Keratinocyte (primary cell): ENCODE results near the gene PLEKHA6.

Source experiments
- EZH2 ChIP-seq: IDR thresholded peaks from one replicate; pipeline ENCODE4 v1.6.1; 2012; ENCODE audit warnings: inconsistent platforms, mild to moderate bottlenecking, low read length, moderate library complexity
- TF ChIP-seq, protein P1 (sequence below), 3 experiments: IDR thresholded peaks in 1 of 3; conservative IDR thresholded peaks in 1 of 3; optimal IDR thresholded peaks in 1 of 3; 2 replicates in 2 of 3; 3 replicates in 1 of 3; pipeline versions ENCODE3 to v1.5.1; 2011; ENCODE audit warnings: low read length in 3 of 3, mild to moderate bottlenecking in 3 of 3, moderate library complexity in 2 of 3, control low read depth in 1 of 3, inconsistent platforms in 1 of 3; ENCODE audit not compliant: insufficient read depth in 2 of 3; ENCODE audit errors: extremely low read depth in 1 of 3

DNA sequence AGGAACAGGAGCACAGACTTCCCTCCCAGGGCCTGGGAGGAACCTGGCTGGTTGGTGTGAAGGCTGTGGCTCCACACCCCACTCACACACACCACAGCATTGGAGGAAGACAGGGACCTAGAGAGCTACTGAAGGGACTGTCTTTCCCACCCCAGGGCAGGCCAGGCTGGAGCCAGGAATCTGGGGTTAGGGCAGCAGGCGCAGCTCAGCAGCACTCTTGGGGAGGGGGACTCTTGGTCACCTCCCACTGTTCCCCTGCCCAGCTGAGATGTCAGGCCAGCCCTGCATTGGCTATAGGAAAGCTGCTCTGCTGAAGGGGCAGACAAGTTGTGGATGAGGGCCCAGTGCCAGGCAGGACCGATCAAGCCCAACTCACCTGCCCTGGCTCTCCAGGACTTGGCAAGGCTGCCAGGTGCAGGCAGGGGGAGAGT lies 1.6 kb upstream of the PLEKHA6 start:
- TF ChIP-seq, protein P1, sequence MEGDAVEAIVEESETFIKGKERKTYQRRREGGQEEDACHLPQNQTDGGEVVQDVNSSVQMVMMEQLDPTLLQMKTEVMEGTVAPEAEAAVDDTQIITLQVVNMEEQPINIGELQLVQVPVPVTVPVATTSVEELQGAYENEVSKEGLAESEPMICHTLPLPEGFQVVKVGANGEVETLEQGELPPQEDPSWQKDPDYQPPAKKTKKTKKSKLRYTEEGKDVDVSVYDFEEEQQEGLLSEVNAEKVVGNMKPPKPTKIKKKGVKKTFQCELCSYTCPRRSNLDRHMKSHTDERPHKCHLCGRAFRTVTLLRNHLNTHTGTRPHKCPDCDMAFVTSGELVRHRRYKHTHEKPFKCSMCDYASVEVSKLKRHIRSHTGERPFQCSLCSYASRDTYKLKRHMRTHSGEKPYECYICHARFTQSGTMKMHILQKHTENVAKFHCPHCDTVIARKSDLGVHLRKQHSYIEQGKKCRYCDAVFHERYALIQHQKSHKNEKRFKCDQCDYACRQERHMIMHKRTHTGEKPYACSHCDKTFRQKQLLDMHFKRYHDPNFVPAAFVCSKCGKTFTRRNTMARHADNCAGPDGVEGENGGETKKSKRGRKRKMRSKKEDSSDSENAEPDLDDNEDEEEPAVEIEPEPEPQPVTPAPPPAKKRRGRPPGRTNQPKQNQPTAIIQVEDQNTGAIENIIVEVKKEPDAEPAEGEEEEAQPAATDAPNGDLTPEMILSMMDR (optimal IDR thresholded peaks at IDR 0.05 in 1 of 3, IDR thresholded peaks at IDR 0.05 in 1 of 3, conservative IDR thresholded peaks at IDR 0.05 in 1 of 3; ENCODE audit: extremely low read depth in 1 of 3, insufficient read depth in 2 of 3, low read length in 3 of 3) = no peak
- TF ChIP-seq EZH2 = no peak
